HuH-7 (cell line): ENCODE results near the gene PRICKLE2.

ENCODE experiments used
- DNase-seq: peaks from one replicate; pipeline ENCODE4 v3.0.0; 2011; ENCODE audit warnings: low spot score

The PRICKLE2 gene

DNA sequence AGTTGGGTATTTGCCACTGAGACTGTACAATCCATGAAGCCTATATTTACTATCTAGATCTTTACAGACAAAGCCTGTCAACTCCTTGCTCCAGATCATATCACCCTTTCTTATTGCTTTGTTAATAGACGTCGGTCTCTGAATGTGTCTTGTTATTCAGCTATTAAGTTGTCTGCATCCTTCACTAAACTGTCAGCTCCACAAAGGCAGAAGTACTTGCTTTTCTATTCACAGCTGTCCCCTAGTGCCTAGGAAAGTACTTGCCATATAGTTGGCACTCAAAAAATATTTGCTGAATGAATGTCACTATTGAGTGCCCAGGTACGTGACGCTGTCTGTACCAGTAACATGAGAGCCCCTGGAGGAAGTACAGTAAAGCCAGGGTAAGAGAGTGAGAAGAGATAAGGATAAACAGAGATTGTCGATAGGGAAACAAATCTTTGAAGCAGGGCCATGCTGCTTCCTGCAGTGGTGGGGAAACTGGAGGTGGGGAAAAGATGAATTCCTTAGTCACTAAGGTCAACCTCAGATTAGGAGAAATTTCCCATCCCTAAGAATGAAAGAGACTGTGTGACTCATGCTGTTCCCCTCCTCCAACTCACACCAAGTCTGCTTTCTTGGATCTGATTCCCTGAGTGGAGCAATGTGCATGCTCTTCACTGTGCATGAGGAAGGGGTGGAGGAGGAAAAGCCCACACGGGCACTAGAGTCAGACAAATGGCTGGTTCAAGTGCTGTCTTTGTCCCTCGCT, 36.3 kb downstream of the PRICKLE2 start:
- no peak for DNase-seq

DNA sequence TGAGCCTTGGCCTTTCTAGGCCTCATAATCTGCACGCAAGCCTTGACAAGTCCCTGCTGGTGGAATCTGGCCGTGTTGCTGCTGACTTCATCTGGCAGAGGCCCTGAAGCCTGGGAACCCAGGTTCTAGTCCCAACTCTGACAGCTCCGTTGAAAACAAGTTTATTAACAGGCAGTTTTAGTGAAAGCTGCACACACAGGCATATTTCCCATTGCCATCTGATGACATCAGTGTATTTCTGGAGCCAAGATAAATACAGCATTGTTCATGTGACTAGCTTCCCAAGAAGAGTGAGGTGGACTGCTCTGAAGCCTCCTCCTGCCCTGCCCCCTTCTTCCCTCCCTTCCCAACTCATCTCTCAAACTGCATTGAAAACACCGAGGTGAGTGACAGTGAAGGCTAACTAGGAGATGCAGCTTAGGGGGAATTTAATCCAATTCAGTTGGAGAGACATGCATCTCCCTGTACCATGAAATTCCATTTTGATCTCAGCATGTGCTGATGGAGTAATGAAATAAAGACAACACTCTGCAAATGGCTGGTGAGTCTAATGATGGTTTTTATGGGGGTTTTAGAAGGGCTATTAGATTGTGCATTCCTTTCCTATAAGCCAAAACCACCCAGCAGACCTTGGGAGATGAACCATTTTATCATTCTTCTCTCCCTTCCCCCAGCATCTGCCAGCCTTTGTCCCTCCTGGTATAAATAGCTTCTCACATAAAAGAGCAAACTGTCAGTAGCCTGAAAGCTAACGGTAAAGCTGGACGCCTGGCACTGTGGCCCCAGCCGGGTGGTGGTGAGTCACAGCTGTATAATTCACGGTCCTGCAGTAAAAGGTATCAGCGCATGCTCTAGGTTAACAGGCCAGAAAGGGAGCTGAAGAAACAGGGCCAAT, 38.0 kb downstream of the PRICKLE2 start:
- no peak for DNase-seq

DNA sequence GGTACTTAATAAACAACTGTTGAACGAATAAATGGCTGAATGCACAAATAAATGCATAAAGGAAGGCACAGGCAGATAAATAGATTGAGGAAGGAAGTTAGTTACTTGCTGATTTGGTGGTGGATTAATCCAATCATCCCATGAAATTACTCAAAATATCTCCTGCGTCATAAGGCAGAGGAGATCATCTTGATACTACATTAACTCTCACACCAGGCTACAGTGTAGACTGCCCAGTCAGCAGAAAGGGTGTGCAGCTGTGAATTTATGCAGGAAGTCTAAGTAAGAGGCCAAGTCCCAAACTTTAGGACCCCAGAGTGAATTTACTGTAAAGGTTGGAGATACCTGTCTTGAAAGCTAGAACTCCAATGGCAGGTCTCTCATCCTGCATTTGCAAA, 38.6 kb downstream of the PRICKLE2 start:
- DNase-seq = no peak

DNA sequence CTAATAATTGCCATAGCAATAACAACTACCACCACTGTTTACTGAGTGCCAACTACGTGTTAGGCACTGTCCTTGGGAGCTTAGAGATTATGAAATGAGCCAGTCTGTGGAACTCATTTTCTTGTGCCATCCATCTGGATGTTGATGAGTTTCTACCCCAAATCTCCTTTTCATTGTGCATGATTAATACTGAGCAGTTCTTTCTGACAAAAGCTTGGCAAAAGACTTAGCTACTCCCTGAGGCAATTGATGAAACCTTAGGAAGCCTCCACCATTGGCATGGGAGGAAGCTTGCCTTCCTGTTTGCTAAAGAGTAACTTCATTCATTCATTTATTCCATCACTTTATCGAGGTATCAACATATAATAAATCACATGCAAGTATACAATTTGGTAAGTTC, 39.8 kb downstream of the PRICKLE2 start:
- DNase-seq = no peak

DNA sequence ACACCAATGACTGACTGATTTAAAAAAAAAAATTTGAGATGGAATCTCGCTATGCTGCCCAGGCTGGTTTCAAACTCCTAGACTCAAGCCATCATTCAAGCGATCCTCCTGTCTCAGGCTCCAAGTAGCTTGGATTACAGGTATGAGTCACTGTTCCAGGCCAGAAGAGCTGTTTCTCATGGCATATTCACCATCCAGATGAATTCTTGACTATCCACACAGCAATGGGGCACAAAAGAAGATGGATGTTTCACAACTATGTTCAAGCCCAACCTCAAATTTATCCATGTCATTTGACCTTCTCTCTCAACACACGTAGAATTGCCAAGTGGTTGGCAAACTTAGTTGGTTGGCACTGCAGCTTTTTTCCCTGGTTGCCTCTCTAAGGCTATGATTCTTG, 40.6 kb downstream of the PRICKLE2 start:
- DNase-seq = no peak

DNA sequence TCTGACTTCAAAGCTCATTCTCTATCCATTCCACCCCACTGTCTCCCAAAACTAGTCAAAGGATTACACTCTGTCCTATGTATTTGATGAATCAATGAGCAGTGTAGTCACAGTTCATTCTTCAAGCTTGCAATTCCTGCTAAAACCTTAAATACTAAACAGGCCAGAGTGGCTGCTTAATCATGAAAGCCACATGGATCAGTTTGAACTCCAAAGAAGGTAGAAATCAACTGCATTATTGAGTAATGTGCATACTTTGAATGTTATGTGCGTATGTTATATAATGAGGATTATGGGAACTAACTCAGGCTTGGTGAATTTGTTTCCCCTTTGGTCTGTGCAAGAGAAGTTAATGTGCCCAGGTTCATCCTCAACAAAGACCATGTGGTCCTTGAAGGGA, 45.4 kb downstream of the PRICKLE2 start:
- DNase-seq = no peak

DNA sequence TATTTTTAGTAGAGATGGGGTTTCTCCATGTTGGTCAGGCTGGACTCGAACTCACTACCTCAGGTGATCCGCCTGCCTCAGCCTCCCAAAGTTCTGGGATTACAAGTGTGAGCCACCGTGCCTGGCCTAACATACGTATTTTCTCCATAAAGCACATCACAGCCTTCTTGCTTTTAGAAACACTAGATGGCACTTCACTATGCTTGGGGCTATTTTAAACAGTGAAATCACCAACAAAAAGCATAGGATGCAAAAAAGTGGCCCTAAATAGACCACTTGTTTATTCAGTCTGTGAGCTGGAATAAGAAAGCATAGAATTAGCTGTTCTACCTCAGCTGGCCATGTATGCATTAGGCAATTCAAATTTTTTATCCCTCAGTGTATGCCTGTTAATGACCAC, 46.0 kb downstream of the PRICKLE2 start:
- no peak for DNase-seq

DNA sequence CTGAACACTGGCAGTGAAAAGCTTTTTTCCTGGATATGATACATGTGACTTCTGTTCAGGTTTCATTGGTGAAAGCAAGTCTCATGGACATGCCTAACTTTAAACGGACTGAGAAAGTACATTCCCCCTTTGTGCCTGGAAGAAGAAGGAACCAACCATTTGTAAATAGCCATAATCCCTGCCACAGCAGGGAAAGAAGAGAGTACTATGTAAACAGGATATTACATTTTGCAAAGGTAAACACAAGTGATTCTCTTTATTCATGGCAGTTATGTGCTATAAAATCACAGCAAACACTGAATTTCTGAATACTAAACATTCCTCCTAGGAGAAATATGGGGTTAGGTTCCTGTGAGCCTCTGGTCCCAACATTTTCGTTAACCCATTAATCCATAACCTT, 46.8 kb downstream of the PRICKLE2 start:
- DNase-seq = no peak

DNA sequence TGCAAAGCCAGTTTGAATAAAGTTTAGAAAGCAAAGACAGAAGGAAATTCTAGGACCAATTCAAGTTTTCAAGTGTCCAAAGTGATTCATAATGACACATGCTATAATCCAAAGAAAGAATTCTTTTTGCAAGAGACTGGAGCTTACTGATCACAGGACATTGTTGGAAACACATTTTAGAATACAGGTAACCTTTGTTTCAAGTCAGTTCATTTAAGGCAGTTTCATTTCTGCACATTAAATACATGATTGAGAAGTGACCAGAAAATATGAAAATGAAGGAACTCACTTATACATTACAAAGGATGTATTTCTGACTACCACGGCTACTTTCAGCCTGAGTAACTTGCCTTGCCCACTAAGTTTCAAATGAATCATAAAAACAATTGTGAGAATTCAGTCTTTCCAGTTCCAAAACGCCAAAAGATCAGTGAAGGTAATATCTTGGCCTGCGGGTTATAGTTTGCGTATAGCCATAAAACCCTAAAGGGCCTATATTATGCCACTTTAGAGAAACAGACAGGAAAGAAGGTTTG, 48.7 kb downstream of the PRICKLE2 start:
- DNase-seq = no peak

DNA sequence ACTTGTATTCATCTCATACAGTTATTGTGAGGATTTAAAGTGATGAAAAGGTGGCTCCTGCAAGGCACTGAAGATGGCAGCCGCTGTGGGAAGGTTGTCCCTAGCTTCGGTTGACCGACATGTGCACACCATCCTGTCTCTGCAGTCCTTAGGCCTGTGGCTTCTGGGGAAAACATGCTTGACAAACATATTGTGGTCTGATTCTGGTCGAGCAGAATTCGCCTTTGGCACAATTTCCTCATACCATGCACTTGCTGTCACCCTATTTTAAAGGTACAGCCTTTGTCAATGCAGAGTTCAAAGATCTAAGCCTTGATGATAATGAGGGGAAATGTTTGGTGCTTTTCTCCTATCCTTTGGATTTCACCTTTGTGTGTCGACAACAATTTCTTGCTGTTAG, 50.9 kb downstream of the PRICKLE2 start:
- DNase-seq = no peak

DNA sequence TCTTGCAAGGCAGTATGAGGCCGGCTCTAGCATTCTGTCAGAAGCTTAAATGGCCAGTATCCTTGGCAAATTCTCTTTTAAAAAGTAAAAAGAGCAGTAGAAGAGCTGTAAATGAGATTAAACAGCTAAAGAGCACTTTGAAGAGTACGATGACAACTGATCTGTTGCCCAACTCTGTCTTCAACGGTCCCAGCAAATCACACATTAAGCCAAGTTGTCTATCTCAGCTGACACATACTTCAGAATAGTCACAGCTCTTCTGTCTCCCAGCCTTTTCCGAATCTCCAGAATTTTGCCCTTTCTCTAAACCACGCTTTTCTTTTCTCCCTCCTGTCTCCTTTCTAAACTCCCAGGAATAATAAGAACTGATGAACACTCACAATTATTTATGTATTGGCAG, 51.7 kb downstream of the PRICKLE2 start:
- no peak for DNase-seq

DNA sequence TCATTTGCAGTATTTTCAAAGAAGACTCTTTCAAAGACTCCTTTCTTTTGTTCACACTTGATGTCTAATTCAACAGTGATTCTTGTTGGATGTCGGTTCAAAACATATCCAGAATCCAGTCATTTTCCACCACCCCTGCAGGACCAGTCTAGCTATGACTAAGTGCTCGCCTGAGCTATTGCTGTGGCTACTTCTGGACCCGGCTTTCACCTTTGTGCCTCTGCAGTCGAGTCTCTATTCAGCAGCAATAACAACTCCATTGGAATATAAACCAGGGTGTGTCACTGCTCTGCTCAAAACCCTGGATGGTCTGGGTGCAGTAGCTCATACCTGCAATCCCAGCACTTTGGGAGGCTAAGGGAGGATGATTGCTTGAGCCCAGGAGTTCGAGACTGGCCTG, 55.0 kb downstream of the PRICKLE2 start:
- DNase-seq = no peak

DNA sequence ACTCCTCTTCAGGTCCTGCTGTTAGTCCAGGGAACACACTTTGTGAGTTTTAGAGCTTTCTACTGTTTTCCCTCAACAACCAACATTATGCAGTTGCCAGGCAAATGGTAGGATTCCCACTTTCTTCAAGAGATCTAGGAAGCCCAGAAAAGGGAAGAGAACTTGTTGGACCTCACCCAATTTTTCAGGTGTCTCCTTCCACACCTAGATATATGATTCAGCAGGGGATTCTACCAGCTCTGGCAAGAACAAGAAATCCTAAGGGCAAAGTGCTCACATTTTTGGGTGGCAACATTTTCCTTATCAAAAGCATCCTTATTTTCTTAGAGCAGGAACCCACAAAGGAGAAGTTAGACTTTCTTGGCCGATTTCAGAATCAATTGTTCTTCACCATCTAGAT, 57.4 kb downstream of the PRICKLE2 start:
- no peak for DNase-seq

DNA sequence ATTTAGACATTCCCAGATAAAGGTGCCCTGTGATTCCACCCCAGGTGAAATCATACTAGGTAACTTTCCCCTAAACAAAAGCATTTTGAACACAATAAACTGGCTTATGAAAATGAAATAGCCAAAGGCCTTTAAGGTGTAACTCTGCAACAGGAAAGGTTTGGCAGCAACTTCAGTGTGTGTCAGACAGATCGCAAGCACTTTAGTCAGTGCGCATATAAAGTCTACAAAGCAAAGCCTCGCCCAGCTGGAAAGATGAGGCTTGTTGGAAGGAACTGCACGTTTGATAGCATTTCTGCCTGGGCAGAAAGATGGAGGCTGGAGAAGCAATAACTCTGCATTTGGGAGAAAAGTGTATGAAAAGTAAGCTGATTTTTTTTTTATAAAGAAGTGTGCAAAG, 57.9 kb downstream of the PRICKLE2 start:
- no peak for DNase-seq

DNA sequence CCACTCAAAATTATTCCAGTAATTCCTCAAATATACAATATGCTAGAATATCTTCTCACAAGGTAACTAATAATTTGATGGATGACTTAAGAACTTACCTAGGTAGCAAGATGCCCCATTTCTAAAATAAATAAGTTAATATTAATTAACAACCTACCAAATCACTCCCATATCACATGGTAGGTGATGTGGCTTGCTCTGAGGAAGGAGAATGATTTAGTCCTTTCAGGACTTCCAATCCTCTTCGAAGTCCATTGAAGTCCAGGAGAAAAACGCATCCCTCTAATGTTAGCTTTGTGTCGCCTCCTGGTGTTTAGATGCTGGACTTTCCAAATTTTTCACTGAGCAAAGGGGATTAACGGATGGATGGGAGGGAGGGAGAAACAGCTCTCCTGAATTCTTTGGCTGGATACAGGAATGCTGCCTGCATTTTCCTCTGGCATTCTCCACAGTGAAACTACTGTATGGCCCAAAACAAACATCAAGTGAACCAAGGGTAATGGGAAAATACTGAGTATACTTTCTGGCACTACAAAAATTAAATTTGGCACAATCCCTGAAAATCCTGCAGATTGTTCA, 58.6 kb downstream of the PRICKLE2 start:
- DNase-seq = peak; percentile 10

DNA sequence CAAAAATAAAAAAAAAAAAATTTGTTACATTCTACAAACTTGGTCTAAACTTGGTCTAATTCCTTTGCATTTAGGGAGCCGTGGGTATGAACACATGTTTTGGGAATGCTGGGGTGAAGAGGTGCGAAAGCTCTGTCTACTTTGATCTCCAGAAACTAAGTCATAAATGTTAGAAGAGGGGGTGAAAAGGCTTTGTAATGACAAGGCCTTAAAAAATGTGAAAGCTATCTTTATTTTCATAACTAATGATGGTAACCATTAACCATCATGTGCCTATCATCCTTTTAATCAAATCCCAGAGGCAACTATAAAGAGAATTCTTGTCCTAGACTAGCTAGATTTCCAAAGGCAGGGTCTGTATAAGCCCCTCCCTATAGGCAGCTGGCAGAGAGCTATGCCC, 60.9 kb downstream of the PRICKLE2 start:
- no peak for DNase-seq

DNA sequence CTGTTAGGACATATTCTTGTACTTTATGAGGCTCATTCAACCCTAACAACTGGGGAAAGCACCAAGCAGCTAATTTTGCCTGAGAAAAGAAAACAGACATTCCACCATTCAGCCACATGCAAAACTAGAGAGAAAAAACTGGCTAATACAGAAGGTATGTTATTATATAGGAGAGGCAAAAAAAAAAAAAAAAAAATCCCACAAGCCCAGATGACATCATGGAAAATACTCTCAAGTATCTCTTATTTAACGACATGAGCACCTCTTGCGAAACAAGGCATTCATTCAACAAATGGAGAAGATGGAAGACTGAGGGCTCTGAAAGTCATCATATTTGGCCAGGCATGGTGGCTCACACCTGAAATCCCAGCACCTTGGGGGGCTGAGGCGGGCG, 61.5 kb downstream of the PRICKLE2 start:
- DNase-seq = no peak

DNA sequence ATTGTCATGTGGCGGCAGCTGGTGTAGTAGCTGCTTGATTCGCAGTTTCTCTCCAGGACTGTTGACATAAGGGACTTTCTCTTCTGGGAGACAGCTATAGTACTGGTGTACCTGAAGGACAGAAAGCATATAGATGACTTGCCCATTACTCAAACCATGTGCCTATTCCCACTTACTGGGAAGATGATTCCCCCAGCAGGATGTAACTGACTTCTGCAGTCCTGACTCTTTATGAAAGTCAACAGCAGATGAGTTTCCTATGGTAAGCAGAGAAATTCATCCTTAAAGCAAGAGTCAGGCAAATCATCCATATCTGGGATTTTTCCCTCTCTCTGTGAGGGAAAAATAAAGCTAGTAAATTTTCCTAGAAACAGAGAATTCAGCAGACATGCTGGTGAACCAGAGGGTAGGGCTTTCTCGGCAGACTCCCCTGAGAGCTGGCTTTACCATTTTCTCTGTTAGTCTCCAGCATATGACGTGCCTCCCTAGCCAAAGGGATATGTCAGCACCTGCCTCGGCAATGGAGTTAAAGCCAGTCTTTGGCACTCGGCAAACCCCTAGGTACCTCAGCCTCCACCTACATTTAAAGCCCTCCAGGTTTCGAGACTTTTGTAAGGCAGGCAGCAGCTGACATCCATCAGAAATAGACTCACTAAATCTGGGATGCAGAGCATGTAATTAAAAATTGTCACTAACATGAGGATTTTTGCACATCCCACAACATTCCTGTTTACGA, 62.1 kb downstream of the PRICKLE2 start:
- DNase-seq = no peak

DNA sequence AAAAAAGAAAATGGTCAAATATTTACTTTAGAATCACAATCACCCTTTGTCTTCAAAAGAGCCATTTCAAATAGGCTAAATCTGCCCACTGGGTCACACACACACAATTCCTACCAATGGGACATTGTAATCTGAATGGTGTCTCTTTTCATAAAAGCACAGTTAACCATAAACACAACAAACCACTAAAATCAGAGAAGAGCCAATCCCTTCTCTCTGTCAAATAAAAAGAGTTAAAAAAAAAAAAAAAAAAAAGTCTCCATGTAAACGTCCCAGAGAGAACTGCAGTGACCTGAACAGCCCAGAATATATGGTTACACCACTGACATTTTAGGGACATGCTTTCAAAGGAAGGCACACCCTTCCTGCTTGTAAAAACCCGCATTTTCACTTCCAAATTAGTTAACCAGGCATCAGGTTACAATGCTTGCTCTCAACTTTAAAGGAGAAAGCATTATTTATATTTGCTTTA, 63.7 kb downstream of the PRICKLE2 start:
- peak; percentile 15 for DNase-seq

DNA sequence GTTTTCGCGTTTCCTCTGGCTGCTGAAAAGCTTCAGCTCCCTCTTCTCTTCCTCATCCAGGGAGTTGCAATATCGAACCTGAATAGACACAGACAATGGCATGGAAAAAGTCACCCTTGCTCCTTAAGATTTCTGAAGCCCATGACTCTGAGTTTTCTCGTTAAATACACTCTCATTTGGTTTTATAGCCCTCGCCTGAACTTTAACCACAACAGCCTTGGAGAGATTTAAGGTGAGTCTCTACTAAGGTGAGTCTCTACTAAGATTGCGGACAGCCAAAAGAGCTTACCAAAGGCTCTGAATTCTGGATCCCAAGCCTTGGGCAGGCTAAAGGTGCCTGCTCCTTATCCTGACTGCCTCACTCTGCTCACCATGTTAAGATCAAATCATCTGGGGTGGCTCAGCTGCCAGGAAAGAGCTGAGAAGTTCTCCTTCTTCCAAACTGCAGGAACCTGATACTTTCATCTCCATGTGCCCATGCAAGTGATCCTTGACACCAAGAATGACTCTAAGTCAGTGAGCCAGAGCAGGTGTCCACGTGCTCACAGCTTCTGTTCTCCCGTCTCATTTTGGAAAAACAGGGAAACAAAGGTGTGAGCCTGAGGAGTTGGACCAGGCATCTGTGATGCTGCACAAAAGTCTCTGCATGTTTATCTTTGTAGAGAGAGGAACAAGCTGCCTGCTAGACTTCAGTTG, 65.1 kb downstream of the PRICKLE2 start:
- no peak for DNase-seq

DNA sequence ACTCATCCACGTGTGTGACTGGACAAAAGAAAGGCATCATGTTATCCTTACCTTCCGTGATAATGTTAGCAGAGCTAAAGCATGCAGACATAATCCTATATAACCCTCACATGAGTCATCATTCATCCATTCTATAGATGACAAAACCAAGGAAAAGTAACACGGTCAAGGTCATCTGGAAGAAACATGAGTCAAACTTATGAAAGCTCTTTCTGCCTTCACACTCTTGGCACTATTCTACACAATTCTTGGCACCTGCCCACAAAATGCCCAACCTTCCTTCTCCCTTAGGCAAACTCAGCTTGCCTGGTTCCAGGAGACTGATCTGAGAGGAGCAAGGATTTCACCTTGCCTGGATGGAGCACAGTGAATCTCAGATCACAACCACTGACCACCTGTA, 66.9 kb downstream of the PRICKLE2 start:
- DNase-seq = no peak
